ENCODE data around the gene NR2E1. TPM values are rescaled to one million over a fixed set of nuclear protein-coding genes. Genes with fewer than 3 reads are reported as not detected.

NR2E1 gene
- total RNA-seq, 1 experiment from 2014 or later: 0.22 TPM

DNA sequence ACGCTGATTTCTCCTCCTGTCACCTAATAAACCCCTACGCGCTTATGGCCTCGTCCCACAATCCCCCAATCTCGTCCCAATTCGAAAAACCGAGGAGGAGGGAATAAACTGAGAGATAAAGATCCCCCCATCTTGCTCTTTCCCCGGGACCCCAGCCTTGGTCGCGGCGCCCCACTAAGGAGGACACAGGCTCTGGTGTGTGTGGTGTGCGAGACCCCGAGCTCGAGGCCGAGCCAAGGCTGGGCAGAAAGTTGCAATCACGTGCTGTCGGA is 1.3 kb upstream of the NR2E1 start:
- DNase-seq: no peak
- H3K4me3 ChIP-seq: no peak overlapping the region
- H3K4me1 ChIP-seq: no peaks in the 10 kb centered on the region
- no peak overlapping the region for H3K27ac ChIP-seq
- H3K27me3 ChIP-seq: no peaks in the 10 kb centered on the region
- no peaks in the 10 kb centered on the region for H3K9me3 ChIP-seq (replicated peaks)
- no peaks in the 10 kb centered on the region for H3K36me3 ChIP-seq

DNA sequence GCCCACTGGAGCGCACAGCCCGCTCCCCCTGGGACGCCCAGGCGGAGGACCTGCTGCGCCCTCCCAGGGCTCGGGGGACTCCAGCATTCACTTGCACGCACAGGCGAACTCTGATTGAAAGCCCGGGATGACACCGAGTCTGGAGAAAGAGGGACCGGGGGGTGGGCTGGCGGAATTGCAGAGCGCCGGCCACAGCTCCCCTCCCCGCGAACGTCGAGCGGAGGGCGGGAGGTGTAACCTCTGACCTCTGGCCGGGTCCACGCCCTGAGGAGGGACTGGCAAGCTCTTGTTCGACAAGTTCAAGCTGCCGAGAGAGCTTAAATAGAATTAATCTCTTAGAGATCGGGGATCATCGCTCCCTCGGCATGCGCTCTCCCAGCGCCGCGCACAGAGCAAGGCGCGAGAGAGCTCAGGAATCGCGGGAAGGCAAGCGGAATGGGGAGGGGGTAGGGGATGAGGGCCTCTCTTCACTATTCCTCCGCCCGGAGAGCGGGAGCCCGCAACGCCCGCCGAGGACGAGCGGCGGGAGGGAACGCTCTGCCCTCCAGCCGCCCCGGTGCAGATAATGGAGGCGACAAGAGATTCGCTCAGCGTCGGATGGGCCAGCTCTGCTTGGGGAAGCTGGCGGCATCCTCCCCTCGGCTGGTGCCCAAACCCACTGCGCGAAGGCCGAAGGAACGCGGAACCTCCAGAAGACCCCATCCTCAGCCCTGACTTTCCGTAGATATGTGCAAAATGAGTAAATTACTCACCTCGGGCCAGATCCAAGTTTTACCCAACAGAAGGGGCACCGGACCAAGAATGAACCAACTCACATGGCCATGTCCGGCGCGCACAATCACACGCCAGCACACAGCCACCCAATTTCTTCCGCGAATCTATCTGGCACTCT is 761 bp upstream of the NR2E1 start:
- peak overlapping the region; percentile 58 for H3K4me3 ChIP-seq
- peak in 1 of 2 experiments; percentile 3 for DNase-seq
- H3K4me1 ChIP-seq: no peaks in the 10 kb centered on the region
- H3K27me3 ChIP-seq: no peaks in the 10 kb centered on the region
- no peak overlapping the region for H3K27ac ChIP-seq
- no peaks in the 10 kb centered on the region for H3K36me3 ChIP-seq
- no peaks in the 10 kb centered on the region for H3K9me3 ChIP-seq (replicated peaks)

DNA sequence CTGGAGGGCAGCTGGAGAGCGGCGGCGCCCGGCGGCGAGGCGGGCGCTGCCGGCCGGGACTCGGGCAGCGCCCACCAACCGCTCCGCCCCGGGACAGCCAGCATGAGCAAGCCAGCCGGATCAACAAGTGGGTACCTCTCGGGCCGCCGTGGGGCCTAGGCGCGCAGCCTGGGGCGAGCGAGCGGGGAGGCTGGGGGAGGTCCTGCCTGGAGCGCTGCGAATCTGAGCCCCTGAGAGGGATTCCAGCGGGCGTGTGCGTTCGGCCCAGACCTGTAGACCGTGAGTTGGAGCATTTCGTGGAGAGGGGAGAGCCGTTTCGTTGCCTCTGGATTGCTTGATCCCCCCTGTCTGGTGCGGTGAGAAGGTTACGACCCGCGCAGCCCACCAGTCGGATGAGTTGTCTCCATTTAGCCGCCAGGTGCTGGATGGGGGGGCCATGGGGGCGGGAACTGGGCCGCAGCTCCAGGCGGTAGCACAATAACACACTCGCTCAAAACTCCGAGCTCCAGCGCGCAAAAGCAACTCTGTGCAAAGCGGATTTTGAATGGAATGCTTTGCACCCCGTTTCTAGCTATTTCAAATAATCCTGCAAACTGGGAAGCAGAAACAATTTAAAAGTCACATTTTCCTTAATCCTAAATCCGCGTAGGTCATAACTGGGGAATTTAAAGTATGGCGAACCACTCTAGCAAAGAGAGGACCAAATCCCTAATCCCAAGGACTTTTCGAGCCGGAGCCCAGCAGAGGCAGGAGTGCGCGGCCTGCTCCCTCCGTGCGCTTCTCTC is 1.0 kb downstream of the NR2E1 start:
- Histone ChIP-seq H3K4me1 (no peaks in the 10 kb centered on the region), H3K27me3 (no peaks in the 10 kb centered on the region), H3K36me3 (no peaks in the 10 kb centered on the region), H3K27ac (no peak overlapping the region), H3K4me3 (peak overlapping the region; percentile 58), H3K9me3 (replicated peaks) (no peaks in the 10 kb centered on the region)
- peak; percentile 35 to 50 for DNase-seq

DNA sequence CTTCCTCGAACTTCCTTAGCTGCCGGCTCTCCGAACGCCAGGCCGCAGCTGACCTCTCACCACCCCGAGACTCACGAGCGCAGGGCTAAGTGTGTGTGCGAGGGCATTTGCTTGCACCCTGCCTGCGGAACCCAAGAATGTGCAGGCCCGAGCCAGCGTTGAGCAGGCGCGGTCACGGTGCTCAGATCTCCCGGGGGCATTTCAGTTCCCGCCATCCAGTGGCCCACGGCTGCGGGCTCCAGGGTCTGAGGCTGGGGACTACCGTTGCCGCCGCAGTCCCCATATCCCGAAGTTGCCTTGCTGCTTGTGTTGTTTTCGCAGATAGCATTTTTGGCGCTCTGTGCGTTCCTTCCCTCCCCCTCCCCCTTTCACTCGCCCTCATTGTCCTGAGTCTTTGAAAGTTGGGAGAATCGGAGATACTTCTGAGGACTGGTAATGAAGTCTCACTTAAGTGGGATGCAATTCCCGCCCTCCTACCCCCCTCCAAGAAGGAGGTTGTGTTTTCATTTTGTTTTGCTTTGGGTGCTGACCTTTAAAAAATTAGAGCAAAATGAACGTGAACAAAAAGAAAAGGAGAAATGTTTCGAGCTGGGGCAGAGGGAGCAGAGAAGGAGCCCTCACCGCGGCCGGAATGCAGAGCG is 1.7 kb downstream of the NR2E1 start:
- no peak overlapping the region; the same call in 1 of the 2 replicates for H3K4me3 ChIP-seq
- no peaks in the 10 kb centered on the region for H3K36me3 ChIP-seq

GRCh38 chr6:108168090-108168463 is 2.3 kb downstream of the NR2E1 start:
- Histone ChIP-seq H3K27me3 (no peaks in the 10 kb centered on the region), H3K4me1 (no peaks in the 10 kb centered on the region), H3K9me3 (replicated peaks) (no peaks in the 10 kb centered on the region), H3K27ac (no peak overlapping the region), H3K36me3 (no peaks in the 10 kb centered on the region), H3K4me3 (no peak overlapping the region)
- no peak for DNase-seq

More for the DNA sequence above, 1.7 kb downstream of the NR2E1 start:
- Histone ChIP-seq H3K27me3 (no peaks in the 10 kb centered on the region), H3K27ac (no peak overlapping the region), H3K9me3 (replicated peaks) (no peaks in the 10 kb centered on the region), H3K4me1 (no peaks in the 10 kb centered on the region)
- no peak for DNase-seq

- no peak for DNase-seq
Measured at GRCh38 chr6:108168501-108169463, 3.0 kb downstream of the NR2E1 start.

DNA sequence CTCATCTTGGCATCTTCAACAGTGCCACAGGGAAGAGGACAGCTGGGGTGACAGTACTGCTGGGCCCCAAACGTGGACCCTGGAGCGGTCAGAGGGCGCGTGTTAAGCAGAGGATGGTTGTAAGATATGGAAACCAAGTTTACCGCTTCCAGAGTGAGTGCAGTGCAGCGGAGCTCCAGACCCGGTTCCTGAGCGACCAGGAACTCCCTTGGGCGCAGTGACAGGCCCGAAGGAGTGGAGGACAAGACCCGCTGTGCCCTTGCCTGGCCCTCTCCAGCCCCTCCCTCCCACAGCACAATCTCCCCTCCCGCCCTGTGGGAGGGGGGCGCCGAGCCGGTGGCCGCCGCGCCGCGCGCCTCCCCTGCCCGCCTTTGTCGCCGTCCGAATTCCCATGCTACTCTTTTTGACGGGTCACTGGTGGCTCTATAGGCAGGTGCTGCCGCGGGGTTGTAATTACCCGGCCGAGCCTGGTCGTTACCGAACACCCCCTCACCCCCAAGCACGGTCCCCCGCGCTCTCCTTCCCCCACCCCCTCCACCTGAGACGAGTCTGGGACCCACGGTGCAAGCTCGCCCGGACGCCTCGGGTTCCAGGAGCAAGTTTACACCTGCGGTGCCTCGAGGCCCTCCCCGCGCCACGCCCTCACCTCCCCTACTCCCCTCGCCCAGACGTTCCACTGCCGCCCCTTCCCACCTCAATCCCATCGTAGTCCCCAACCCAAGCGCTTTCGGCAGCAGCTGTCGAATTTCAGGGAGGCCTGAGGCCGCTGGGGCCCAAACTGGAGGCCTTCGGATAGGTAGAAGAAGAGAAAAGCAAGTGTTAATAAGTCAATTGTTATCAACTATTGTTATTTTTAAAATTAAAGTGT is 3.9 kb downstream of the NR2E1 start:
- no peak overlapping the region for H3K27ac ChIP-seq
- DNase-seq: no peak
- no peaks in the 10 kb centered on the region for H3K27me3 ChIP-seq
- no peak overlapping the region for H3K4me3 ChIP-seq
- H3K36me3 ChIP-seq: no peaks in the 10 kb centered on the region
- no peaks in the 10 kb centered on the region for H3K9me3 ChIP-seq (replicated peaks)
- H3K4me1 ChIP-seq: no peaks in the 10 kb centered on the region

More at GRCh38 chr6:108168501-108169463, 3.0 kb downstream of the NR2E1 start:
- Histone ChIP-seq H3K36me3 (no peaks in the 10 kb centered on the region), H3K4me3 (no peak overlapping the region), H3K9me3 (replicated peaks) (no peaks in the 10 kb centered on the region), H3K4me1 (no peaks in the 10 kb centered on the region), H3K27me3 (no peaks in the 10 kb centered on the region), H3K27ac (no peak overlapping the region)

- Histone ChIP-seq H3K4me1 (no peaks in the 10 kb centered on the region), H3K27ac (no peak overlapping the region), H3K4me3 (no peak overlapping the region), H3K36me3 (no peaks in the 10 kb centered on the region), H3K27me3 (no peaks in the 10 kb centered on the region), H3K9me3 (replicated peaks) (no peaks in the 10 kb centered on the region)
- DNase-seq: no peak
Measured at GRCh38 chr6:108170332-108171290, 4.8 kb downstream of the NR2E1 start.

DNA sequence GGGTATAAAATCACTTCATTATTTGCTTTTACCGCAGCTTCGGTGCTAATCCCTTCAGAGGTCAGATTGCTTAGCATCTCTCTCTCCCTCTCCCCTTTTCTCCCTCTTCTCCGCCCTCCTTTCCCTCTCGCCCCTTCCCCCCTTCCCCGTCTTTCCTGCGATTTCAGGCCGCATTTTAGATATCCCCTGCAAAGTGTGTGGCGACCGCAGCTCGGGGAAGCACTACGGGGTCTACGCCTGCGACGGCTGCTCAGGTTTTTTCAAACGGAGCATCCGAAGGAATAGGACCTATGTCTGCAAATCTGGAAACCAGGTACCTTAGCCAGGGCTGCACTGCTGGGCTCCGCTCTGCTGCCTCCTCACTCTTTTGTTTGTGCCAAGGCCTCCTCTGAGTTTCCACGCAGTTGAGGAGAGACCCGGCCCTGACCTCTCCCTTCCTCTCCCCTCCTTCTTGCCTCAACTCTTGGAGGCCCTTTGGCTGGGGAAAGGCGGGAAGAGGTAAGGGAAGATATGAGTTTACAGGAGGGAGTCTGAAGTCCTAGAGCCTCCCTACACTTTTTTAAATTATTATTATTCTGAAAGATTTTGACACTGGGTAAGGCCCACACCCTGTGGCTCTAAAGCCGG is 5.6 kb downstream of the NR2E1 start:
- DNase-seq: no peak
- H3K27me3 ChIP-seq: no peaks in the 10 kb centered on the region
- no peak overlapping the region for H3K27ac ChIP-seq
- no peaks in the 10 kb centered on the region for H3K4me1 ChIP-seq
- no peaks in the 10 kb centered on the region for H3K36me3 ChIP-seq
- H3K9me3 ChIP-seq (replicated peaks): no peaks in the 10 kb centered on the region
- no peak overlapping the region for H3K4me3 ChIP-seq

DNA sequence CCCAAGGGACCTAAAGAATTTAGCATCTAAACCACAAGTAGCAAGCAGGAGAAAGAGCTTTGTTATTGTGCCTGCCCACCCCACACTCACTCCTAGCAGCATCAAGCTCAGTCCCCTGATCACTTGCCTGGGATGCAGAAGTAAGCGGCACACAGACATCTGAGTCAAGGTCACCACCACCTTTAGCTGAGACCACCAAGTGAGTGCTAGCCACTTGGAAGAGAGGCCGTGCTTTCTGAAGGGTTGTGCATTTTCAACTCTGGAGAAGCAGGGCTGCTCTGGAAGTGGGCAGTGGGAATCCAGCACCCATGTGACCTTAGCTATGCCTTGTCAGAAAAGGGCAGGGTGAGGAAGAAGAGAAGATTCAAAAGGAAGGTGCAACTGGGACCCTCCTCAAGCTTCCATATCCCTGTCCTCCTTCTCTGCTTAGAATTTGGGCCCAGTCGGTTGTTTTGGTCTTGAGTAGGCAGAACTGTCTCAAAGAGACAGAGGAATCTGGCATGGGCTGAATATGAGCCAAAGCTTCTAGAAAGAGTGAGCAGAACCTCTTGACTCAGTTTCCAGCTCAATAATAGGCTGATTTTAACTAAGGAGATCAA is 6.2 kb downstream of the NR2E1 start:
- H3K36me3 ChIP-seq: no peaks in the 10 kb centered on the region
- no peak overlapping the region for H3K27ac ChIP-seq
- H3K4me3 ChIP-seq: no peak overlapping the region
- H3K4me1 ChIP-seq: no peaks in the 10 kb centered on the region
- no peaks in the 10 kb centered on the region for H3K9me3 ChIP-seq (replicated peaks)
- no peak for DNase-seq
- no peaks in the 10 kb centered on the region for H3K27me3 ChIP-seq

GRCh38 chr6:108174371-108175175 is 8.8 kb downstream of the NR2E1 start:
- H3K27me3 ChIP-seq: no peaks in the 10 kb centered on the region
- H3K27ac ChIP-seq: no peak overlapping the region
- no peak overlapping the region for H3K4me3 ChIP-seq
- DNase-seq: no peak
- no peaks in the 10 kb centered on the region for H3K9me3 ChIP-seq (replicated peaks)
- no peaks in the 10 kb centered on the region for H3K36me3 ChIP-seq
- no peaks in the 10 kb centered on the region for H3K4me1 ChIP-seq

Measured in SJCRH30 (cell line).